Heart left ventricle (tissue), 16 donors: Measurements from ENCODE around the gene TMX2. TPM values are rescaled to one million over a fixed set of nuclear protein-coding genes. Genes with fewer than 3 reads are reported as not detected.

Experiments used
- ATAC-seq, 4 donors: fragments of 200-7000 bp; cut with Tn5 transposase; one replicate each; pipeline ENCODE4 v1.9.1; 2020 to 2022; ENCODE audit warnings: moderate library complexity in 4 of 4, mild to moderate bottlenecking in 3 of 4, moderate number of reproducible peaks in 1 of 4
- DNase-seq, 5 donors: peaks; one replicate each; pipeline ENCODE4 v3.0.0-alpha.2; 2020
- H3K27ac ChIP-seq, 12 donors: fragments of 200-600 bp; sonication (generic) in 4 of 12; one replicate each; pipeline versions ENCODE4 v1.5.0 to v1.8.0; 2016 to 2022; ENCODE audit warnings: mild to moderate bottlenecking in 2 of 12
- H3K27me3 ChIP-seq, 9 donors: fragments of 200-600 bp; sonication (generic) in 2 of 9; one replicate each; pipeline versions ENCODE4 v1.5.1 to v1.8.0; 2016 to 2022; ENCODE audit warnings: mild to moderate bottlenecking in 3 of 9
- H3K36me3 ChIP-seq, 9 donors: fragments of 200-600 bp; sonication (generic) in 2 of 9; one replicate each; pipeline versions ENCODE4 v1.5.0 to v1.8.0; 2018 to 2022; ENCODE audit warnings: mild to moderate bottlenecking in 2 of 9
- H3K4me1 ChIP-seq, 12 donors: fragments of 200-600 bp; sonication (generic) in 4 of 12; one replicate each; pipeline versions ENCODE4 v1.5.0 to v1.8.0; 2016 to 2022; ENCODE audit warnings: mild to moderate bottlenecking in 3 of 12
- H3K4me3 ChIP-seq, 12 donors: fragments of 200-600 bp; sonication (generic) in 4 of 12; one replicate each; pipeline versions ENCODE4 v1.5.0 to v1.8.0; 2017 to 2022; ENCODE audit warnings: mild to moderate bottlenecking in 9 of 12, moderate library complexity in 4 of 12
- H3K9me3 ChIP-seq, 12 donors: fragments of 200-600 bp; sonication (generic) in 4 of 12; one replicate each; pipeline versions ENCODE4 v1.5.0 to v1.8.0; 2016 to 2022; ENCODE audit warnings: mild to moderate bottlenecking in 1 of 12
- POLR2A ChIP-seq, 2 donors: fragments of 450-650 bp; IDR thresholded peaks; one replicate each; pipeline ENCODE4 v1.6.1; 2017; ENCODE audit warnings: antibody characterized with exemption in 2 of 2, mild to moderate bottlenecking in 2 of 2, moderate library complexity in 2 of 2
- WGBS, 4 donors: extraction: QIAGEN DNeasy Blood & Tissue Kit in 2 of 4; methylation state at CpG; one replicate each; pipeline versions ENCODE4 v1.1.5 to v1.1.7; 2013 to 2018; 5-methylcytosine and 5-hydroxymethylcytosine counted together
- intact Hi-C, 10 donors: fragments of 100-400 bp; cut with DNase I; formaldehyde crosslinking; loops; one replicate each; pipeline versions ENCODE4 v1.11.1 to v1.14.2; 2022
- polyA plus RNA-seq, 2 donors: library from polyadenylated mRNA; stranded (reverse); fragments of 200-250 nt; gene quantifications; one replicate each; pipeline ENCODE4 v1.2.3, GENCODE V29; 2013
- total RNA-seq, 9 donors: library from RNA; depleted of rRNA in 2 of 9; stranded (reverse); fragments of >200 nt in 2 of 9; fragmentation: NEBNext Ultra II Directional in 3 of 9; extraction: Animal tissue kit (Norgen Biotek cat#: 25700) in 3 of 9; gene quantifications; one replicate each; pipeline versions ENCODE4 v1.1.0 to v1.2.4, GENCODE V29; 2016 to 2023
- TF ChIP-seq, protein P1 (sequence below), 12 donors: fragments of 200-600 bp; sonication (generic) in 4 of 12; IDR thresholded peaks; one replicate each; pipeline versions ENCODE4 v1.5.0 to v1.8.0; 2018 to 2022; ENCODE audit warnings: antibody characterized with exemption in 12 of 12, mild to moderate bottlenecking in 5 of 12
- donor health status: ischemic (EF 13 %, LVEDD 7.1; RV severe dilation, severe dysfunction).
- donor health status: healthy with polysubstance abuse.
- donor health status: DM: no; HTN: yes; CAD: no.
- donor health status: DM: no; HTN: no; CAD: no.
- donor health status: ischemic (EF 25% LVEDD 6.9; RV normal size, moderate dysfunction).
- donor health status: ischemic (EF 25% LVEDD 5.7; RV mildly dilated, moderate dysfunction).
- donor health status: healthy.
- donor health status: DM: yes; HTN: yes; CAD: no.
- donor health status: ischemic (EF 35%, LVEDD 5.7; RV mildly dilated, moderate dysfunction).
- donor health status: nonischemic (EF 11% LVEDD 7.7; RV severe dilation, severe dysfunction).
- donor health status: DM: yes; HTN: yes; CAD: no.
- donor health status: PGD.
- donor health status: ischemic (EF 29% LVEDD 5.4; RV normal size, mild dysfunction).
- donor health status: nonischemic (EF 23%, LVEDD 6.1; RV moderate dilation, normal function).

The TMX2 gene
- total and polyA plus RNA-seq, 11 donors = 46.7 to 165 (median 65.8) TPM

DNA sequence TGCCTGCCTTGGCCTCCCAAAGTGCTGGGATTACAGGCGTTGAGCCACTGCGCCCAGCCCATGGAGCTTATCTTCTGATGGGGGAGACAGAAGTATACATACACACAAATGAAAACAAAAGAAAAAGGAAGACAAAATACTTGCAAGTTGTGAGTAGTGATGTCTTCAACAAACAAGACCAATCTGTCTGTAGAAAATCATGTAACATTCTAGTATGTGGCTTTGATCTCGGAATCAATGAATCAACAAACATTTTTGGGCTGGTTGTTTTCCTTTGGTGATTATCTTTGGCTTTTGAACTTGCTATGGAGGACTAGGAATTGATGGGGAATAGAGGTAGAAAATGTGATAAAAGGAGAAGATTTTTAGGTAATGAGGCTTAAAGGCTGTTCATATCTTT is 45.8 kb downstream of the TMX2 start:
- DNase-seq = no peak
- no peak for TF ChIP-seq POLR2A (IDR thresholded peaks at IDR 0.05)
- TF ChIP-seq, protein P1, sequence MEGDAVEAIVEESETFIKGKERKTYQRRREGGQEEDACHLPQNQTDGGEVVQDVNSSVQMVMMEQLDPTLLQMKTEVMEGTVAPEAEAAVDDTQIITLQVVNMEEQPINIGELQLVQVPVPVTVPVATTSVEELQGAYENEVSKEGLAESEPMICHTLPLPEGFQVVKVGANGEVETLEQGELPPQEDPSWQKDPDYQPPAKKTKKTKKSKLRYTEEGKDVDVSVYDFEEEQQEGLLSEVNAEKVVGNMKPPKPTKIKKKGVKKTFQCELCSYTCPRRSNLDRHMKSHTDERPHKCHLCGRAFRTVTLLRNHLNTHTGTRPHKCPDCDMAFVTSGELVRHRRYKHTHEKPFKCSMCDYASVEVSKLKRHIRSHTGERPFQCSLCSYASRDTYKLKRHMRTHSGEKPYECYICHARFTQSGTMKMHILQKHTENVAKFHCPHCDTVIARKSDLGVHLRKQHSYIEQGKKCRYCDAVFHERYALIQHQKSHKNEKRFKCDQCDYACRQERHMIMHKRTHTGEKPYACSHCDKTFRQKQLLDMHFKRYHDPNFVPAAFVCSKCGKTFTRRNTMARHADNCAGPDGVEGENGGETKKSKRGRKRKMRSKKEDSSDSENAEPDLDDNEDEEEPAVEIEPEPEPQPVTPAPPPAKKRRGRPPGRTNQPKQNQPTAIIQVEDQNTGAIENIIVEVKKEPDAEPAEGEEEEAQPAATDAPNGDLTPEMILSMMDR (IDR thresholded peaks at IDR 0.05) = no peak
- Histone ChIP-seq H3K9me3 (no peaks in the 10 kb centered on the region), H3K27me3 (no peaks in the 10 kb centered on the region), H3K27ac (no peak overlapping the region), H3K4me3 (no peak overlapping the region), H3K4me1 (peaks cover 0 to 7% (median 0%) of the 10 kb centered on the region in 12 donors), H3K36me3 (no peaks in the 10 kb centered on the region)
- WGBS, 4 donors = 86 to 94% (median 89%) methylated on average over 3 of the region's 3 CpGs
- intact Hi-C loops = loop anchor here in 1 of 10 donors (10.0 kb wide), 1 partner anchor 757 kb away; no protein-coding TSS in a partner anchor
- ATAC-seq = no peak

DNA sequence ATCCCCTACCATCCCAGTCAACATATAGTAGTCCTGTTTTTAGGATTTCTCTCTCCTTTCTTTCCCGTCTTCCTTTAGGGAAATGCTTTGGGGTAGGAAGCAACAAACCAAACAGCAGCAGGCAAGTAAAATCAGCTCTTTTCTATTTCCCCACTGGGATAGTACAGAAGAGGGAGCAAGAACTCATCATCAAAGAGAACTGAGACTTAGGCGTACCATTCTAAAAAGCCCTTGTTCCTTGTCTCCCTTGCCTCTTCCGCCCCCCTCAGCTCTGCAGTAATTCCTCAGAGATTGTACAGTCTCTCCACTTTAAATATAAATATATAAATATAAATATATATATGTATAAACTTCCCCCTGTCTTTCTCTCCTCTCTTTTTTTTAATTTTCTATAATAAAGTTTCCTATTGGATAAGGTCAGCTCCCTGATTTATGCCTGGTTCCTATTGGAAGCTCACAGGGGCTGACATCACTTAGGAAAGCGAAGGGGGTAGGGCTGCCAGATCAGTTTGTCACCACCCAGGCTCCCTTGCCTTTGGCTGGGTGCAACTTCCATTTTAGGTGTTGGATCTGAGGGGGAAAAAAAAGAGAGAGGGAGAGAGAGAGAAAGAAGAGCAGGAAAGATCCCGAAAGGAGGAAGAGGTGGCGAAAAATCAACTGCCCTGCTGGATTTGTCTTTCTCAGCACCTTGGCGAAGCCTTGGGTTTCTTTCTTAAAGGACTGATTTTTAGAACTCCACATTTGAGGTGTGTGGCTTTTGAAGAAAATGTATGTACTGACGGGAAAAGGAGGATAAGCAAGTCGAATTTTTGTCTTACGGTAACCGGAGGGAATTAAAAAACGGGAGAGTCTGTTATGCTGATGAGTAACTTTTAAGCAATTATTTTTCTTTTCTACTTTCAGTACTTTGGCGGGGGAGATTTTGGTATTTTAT is 49.2 kb downstream of the TMX2 start, which contains the start of gene CTNND1:
Gene CTNND1, plus strand, starts transcription at position 502 of the 934 bp plus-strand sequence. CDS start 29,677 bp downstream, outside the sequence.
- WGBS, 4 donors = 3 to 7% (median 5%) methylated on average over 13 of the region's 13 CpGs
- Histone ChIP-seq H3K9me3 (no peaks in the 10 kb centered on the region), H3K27ac (peak within 1 kb of the TSS; percentile 84 to 97 (median 92)), H3K4me1 (peaks cover 0 to 39% (median 25%) of the 10 kb centered on the region in 12 donors), H3K4me3 (peak within 1 kb of the TSS; percentile 49 to 76 (median 66)), H3K27me3 (no peaks in the 10 kb centered on the region), H3K36me3 (no peaks in the 10 kb centered on the region)
- ATAC-seq (peak; percentile 99), DNase-seq (peak; percentile 82 to 93 (median 91))
- intact Hi-C loops = loop anchor here (1.0 to 5.0 kb wide), 8 partner anchors 15 to 41 kb away; partner anchors contain the start of gene SELENOH (in 2 of the 10)
- TF ChIP-seq POLR2A (IDR thresholded peaks at IDR 0.05) = peak in 1 of 2 donors; percentile 86
- TF ChIP-seq, protein P1 (IDR thresholded peaks at IDR 0.05) = peak in 1 of 12 donors; percentile 18

DNA sequence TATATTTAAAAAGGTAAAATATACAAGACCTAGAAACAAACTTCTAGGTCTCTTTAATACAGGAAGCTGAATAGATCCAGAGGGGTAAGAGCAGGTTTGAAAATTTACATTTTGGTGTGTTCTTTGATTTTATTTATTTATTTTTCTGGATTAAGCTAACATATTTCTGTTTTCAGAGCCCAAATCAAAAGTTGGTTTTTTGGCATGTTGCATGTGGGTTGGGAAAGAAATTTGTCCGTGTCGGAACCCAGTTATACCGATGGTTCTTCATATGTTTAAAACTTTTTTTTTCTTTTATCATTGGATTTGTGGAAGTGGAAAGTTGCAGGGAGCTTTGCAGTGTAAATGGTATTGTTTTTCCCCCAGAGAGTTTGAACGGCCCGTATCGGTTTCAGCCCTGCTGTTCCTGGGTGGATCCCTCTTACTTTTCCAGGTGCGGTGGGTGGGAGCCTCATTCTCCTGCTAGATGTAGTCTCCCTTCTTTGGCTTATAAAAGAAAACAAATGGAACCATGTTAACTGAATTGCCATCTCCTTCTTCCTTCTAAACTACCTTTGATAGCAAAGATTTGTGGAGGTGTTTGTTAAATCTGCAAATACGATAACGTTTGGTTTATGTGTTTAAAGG is 50.0 kb downstream of the TMX2 start:
- intact Hi-C loops = loop anchor here in 8 of 10 donors (1.0 to 5.0 kb wide), 6 partner anchors 14 to 40 kb away; partner anchors contain the start of gene SELENOH (in 1 of the 8)
- Histone ChIP-seq H3K4me1 (peaks cover 0 to 47% (median 32%) of the 10 kb centered on the region in 12 donors), H3K9me3 (no peaks in the 10 kb centered on the region), H3K27ac (peak overlapping the region; percentile 84 to 97 (median 92)), H3K36me3 (peaks cover 0 to 3% (median 0%) of the 10 kb centered on the region in 9 donors), H3K27me3 (no peaks in the 10 kb centered on the region), H3K4me3 (peak overlapping the region; percentile 49 to 76 (median 66))
- no peak for DNase-seq
- TF ChIP-seq, protein P1 (IDR thresholded peaks at IDR 0.05) = no peak
- TF ChIP-seq POLR2A (IDR thresholded peaks at IDR 0.05) = no peak
- 0 to 1% (median 1%) methylated on average over 9 of the region's 9 CpGs for whole genome bisulfite sequencing, 4 donors
- peak in 2 of 4 donors; percentile 44 to 50 for ATAC-seq
